Retinal pigment epithelial cell (primary cell): ENCODE data around the gene RGS19.

Experiments used
- DNase-seq: peaks from one replicate; pipeline ENCODE4 v3.0.0-alpha.2; 2010; ENCODE audit warnings: low read depth
- H3K4me3 ChIP-seq: 2 replicates; pipeline ENCODE4 v1.5.1; 2011; ENCODE audit warnings: mild to moderate bottlenecking, low read length, control low read depth, moderate library complexity
- CTCF ChIP-seq: conservative IDR thresholded peaks from 2 replicates; pipeline ENCODE4 v1.5.1; 2011; ENCODE audit warnings: low read depth, low read length, control low read depth, inconsistent platforms

The RGS19 gene

DNA sequence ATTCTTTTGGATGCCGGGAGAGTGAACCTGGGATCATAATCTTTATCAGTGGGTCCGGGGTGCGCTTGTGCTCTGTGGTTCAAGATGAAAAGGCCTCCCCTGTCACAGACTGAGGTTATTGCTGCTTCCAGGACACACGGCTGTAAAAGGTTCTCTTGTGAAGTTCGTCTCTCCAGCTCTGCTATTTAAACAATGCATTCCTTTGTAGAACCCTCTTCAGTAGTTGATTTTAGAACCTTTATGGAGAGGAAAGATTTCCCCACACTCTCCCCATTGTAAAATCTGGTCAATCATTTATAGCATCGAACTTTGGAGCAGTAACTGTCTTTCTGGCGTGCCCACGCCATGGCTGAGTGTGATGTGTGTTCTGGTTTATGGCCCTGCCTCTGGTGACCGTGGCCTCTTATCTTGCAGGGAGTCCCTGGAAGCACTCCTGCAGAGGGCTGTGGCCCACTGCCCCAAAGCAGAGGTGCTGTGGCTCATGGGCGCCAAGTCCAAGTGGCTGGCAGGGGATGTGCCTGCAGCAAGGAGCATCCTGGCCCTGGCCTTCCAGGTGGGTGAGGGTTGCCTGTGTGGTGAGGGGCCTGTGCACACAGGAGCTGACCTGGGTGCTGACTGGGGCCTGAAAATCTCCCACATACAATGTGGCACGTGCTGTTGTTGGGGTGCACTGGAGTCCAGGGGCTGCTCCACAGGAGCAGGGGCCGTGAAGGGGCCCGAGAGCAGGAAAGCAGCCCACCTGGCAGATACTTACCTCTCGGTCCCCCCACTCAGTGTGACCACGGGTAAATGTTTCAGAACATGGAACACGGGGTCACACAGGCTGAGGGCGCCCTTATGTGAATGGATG is 55.0 kb downstream of the RGS19 start:
- no peak for DNase-seq
- no peak overlapping the region for H3K4me3 ChIP-seq
- TF ChIP-seq CTCF: no peak

- DNase-seq: no peak
- TF ChIP-seq CTCF: no peak
- no peak overlapping the region for H3K4me3 ChIP-seq
Measured at GRCh38 chr20:64023361-64024140, 55.8 kb downstream of the RGS19 start.
